COLO668 (cell line): ENCODE data around the gene ALDOC.
"Not testable (repeated sequence)": the region's sequence is repeated elsewhere in the genome, so short reads cannot be mapped to it uniquely, and the experiment has no call there.

Source experiments
- DNase-seq: peaks from one replicate; lab custom pipeline; 2025; ENCODE audit not compliant: unreplicated experiment; lab: John Stamatoyannopoulos, UW

ALDOC gene

GRCh38 chr17:28584434-28584833 lies 7.7 kb upstream of the ALDOC start:
- DNase-seq = no peak

DNA sequence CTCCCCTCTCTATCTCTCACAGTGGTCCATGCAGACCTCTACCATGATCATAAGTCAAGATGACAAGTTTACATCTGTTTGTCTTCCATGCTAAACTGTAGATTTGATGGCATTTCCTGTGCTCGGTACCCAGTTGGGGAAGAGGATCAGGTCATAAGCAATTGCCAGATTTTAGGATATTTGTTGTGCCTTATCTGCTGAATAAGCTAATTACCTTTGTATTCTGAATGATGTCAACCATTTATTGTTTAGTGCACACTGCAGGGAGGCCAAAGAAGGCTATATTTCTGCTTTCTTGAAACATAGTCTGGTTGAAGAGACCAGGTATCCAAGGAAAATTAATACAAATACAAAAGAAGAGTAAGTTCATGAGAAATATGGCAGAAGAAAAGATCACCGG lies 5.8 kb upstream of the ALDOC start:
- DNase-seq = no peak

- DNase-seq = no peak
These were observed 4.3 kb upstream of the ALDOC start for GRCh38 chr17:28580959-28581358.

DNA sequence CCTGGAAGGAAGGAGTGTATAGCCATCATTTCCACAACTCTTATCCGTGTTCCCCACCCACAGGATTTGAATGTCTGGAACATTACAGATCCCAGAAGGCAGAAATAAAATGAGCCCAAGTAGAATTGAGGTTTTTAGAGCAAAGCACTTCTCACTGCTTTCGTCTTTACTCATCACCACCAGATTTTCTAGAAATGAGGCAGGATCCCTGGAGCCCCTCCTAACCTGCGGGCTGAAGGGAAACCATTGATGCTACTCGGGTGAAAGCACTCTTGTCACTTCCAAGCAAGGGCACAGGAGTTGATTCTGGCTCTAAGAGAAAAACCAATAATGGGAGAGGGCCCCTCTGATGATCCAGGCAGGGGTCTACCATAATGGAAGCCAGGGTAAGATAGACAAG lies 2.8 kb upstream of the ALDOC start:
- no peak for DNase-seq

DNA sequence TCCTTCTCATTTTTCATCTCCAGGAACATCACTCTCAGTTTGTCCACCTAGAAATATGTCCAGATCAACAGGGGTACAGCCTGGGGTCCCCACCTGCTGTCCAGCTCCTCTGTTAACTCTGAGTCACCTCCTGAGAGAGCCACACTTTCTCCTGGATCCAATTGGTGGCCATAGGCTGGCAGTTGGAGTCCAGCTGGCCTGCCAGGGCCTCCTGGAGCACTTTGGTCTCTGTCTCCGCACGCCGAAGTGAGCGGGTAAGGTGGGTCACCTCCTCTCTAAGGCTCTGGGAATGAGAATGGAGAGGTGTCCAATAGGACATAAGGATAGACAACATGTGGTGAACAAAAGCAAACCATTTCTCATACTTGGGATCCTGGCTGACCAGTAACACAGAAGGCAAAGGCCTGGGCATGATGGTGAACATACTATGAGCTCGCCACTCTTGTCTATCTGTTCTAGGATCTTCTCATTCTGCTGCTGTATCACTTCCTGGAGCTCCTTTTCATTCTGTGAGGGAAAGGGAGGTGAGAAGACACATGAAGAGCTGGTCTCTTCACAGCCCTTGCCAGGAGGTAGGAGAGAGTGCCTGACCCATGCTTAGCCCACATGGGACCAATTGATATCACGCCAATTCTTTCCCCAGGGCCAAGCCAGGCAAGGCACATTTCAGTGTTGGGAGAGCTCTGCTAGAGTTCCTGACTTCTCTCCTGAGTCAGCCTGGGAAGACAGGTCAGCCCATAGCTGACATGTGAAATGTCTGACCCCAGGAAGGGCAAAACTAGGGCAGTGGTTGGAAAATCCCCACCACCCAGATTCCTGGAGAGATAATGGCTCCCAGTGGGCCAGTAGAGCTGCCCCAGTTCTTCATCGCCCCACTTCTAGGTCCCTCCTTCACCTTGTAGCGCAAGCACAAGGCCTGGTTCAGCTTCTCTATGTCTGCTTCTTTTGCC lies 1.8 kb upstream of the ALDOC start:
- no peak for DNase-seq

DNA sequence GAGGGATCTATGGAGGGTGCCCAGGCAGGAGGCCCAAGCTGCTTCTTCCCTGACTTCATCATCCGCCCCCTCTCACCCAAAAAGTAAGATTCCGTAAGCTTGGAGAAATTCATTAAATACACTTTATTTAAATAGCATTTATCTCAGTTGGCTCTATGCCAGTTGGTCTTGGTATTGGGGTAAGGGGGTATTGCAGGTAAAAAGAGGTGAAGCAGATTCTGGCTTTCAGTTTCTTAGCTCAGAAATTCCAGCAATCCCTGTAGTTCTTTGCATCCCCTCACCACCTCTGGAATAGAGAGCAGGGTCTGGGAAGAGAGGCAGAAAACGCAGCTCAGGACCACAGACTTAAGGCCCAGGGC lies 750 bp upstream of the ALDOC start:
- no peak for DNase-seq

DNA sequence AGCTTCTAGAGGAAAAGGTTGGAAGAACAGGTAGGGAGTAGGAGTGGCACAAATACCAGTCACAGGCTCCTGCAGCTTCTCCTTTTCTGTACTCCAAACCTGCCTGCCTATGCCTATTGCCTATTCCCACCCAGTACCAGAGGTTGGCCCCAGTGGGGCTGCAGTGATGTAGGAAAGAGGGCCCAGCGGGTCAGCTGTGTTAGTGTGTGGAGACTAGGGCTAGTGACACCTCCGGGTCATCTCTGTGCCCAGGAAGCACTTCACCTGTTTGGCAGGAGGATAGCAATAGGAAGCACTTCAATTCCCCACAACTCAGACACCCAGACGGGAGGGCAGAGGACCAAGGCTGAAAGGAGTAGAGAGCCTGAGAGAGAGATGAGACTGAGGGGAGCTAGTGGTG lies 679 bp downstream of the ALDOC start:
- DNase-seq = not testable (repeated sequence)

DNA sequence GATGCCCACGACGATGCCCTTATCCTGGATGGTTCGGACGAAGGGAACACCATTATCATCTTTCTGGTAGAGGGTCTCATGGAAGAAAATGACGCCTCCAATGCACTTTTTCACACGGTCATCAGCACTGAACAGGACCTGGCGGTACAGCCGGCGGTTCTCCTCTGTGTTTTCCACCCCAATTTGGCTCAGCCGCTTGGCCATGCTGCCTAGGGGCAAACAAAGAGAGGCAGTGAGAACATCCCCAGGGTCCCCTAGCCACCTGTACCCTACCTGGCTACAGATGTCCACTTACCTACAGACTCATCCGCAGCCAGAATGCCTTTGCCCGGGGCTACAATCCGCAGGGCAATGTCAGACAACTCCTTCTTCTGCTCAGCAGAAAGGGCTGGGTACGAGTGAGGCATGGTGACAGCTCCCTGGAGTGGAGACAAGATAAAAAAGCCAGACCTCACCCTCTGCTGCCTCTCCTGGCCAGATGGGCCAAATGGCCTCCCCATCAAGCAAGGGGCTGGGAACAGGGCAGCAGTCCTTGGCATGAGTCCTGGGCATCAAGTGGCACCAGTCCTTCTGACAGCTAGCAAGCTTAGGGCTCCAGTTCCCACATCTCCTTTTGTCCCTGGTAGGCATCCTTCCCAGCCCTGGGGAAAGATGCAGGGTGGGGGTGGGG lies 1.4 kb downstream of the ALDOC start:
- DNase-seq = no peak

- peak; percentile 1 for DNase-seq
These were observed 2.2 kb downstream of the ALDOC start for GRCh38 chr17:28574526-28574925.

GRCh38 chr17:28573966-28574480 lies 2.7 kb downstream of the ALDOC start:
- no peak for DNase-seq

- no peak for DNase-seq
These were observed 3.2 kb downstream of the ALDOC start for GRCh38 chr17:28573521-28573920.

DNA sequence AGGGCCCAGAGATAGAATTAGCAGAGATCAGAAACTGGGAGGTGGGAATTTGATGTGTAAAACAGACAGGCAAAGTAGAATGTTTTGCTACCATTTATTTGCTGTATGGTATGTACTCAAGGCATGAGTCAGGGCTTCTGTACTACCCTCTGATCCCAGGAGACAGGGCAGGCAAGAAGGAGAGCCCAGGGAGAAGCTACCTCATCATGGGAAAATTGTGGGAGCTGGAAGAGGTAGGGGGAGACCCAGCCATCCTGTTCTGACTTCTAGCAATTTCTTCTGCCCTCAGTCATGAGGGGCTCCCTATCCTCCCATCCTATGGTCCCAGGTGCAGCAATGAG lies 3.7 kb downstream of the ALDOC start:
- no peak for DNase-seq

DNA sequence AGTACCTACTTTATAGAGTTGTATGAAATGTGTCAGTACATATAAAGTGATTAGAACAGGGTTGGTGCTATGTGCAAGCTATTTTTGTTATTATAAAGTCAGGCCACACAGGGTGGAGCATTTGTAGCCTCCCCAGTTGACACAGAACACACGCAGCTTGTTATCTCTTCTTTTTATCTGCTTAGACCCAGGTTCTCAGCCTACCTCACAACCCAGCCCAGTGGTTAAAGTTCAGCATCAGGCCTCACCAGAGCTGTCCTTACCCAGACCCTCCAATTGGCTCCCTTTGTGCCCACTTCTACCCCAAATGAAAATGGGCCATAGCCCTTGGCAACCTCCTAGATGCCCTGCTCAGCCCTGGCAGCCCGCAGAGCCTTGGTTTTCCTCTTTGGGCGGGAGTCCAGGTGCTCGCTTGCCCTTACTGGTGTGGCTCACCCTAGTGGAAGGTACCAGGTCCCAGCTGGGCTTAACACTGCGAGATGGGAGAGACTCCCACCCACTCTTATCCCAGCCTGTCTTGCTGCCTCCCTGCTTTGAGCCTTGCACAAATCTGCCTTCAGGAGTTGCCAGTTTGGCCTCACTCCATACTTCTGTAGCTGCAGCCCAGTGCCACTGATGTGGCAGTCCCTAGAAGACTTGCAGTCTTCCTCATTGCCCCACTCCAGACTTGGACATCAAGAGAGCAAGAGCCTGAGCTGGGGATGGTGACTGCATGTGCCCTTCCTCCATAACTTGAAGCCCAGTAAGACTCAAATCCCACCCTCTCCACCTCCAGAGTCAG lies 4.2 kb downstream of the ALDOC start:
- no peak for DNase-seq

GRCh38 chr17:28571361-28572122 lies 5.2 kb downstream of the ALDOC start, which contains the start of gene PIGS:
PIGS (minus strand) TSS chr17:28571524; CDS start chr17:28571496, 28 bp downstream.
- peak; percentile 90 for DNase-seq

DNA sequence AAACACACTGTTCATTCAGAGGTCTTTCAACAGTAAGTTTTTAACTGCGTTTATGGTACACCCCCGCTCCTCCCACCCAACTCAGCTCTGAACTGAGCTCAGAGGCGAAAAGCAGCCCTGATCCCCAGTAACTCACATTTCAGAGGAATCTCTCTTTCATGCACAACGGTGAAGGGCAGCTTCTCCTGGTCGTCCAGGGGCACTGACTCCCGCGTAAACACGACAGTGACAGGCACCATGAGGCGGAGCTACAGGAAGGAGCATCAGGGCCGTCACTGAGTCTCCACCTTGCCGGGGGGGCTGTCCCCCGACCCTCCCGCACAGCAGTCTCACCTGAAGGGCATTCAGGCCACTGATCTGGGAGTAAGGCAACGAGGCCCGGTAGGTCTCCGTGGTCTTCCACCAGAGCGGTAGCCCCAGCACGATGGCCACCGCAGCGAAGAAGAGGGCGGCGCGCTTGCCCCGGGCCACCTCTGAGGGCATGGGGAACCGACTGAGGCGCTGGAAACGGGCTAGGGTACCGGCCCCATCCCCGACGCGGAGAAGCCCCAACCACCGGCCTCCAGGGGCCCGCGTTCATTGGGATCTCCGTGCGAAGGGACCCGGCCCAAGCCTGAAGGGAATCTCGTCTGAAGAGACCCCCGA lies 5.9 kb downstream of the ALDOC start:
- DNase-seq = peak; percentile 42

DNA sequence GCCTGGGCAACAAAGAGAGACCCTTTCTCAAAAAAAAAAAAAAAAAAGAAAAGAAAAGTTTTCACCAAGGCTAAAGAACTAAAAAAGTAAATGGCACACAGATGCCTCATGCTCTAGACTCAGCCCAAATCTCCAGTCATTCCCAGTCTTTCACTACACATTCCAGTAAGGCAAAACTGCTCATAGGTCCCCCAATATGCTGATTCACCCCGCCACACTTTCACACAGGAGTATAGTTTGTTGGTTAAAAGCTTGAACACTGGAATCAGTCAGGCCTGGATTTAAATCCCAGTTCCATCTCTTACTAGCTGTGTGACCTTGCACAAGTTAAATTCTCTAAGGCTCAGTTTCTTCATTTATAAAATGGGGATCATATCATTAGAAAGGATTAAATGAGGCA lies 7.2 kb downstream of the ALDOC start:
- DNase-seq = no peak

DNA sequence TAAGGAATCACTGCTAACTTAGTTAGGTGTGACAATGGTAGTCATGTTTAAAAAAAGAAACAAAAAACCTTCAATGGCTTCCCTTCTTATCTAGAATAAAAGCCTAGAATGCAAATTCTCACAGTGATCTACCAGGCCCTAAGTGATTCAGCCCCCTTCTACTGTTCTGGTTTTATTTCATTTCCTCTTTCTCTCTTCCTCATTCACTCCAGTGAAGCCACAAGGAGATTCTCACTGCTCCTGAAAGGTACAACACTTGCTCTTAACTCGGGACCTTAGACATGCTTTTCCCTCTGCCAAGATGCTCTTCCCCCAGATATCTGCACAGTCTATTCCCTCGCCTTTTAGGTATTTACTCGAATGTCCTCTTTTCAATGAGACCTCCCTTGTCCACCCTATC lies 9.1 kb downstream of the ALDOC start:
- no peak for DNase-seq

DNA sequence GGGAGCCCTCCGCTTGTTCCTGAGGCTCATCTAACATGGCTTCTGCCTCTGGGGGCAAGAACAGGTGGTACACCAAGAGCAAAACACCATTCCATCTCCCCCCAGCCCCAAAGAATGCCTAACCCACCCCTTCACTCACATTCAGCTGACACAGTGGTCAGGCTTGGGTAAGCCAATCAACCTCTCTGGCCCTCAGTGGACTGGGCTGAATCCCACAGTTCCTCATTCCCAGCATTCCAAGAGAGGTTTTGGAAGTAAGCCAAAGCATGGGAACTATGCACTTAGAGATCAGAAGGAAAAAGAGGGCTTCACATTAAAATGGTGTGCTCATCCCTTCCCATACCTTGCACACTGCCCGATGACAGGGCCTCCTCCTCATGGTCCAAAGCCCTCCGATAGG lies 13.2 kb downstream of the ALDOC start:
- DNase-seq = no peak

GRCh38 chr17:28555022-28555421 lies 21.7 kb downstream of the ALDOC start:
- no peak for DNase-seq

DNA sequence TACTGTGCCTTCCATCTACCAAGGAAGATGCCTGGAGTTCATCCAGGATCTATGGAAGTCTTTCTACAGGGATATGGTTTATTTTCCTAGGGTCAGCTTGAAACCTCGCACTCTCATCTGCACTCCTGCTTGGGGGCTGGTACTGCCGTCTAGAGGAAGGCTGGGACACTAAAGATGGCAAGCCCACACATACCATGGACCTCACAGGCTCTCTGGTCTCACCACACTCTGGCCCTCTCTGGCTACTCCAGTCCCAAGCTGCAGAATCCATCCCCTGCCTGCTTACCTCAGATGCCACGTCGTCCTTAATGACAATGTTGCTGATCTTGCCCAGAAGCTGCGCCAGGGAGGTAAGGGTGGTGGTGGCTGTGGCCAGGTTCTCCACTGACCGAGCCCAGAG lies 22.1 kb downstream of the ALDOC start:
- DNase-seq = no peak
